GM12878 (cell line): ENCODE data around the gene SPEM2. TPM values are rescaled to one million over a fixed set of nuclear protein-coding genes. Genes with fewer than 3 reads are reported as not detected.
A peak's percentile ranks its signal among the peaks of the same experiment; 100 is the strongest.

Experiments
- ATAC-seq: fragments of 200-7000 bp; cut with Tn5 transposase; 3 replicates; pipeline ENCODE4 v1.9.1; 2020; ENCODE audit warnings: mild to moderate bottlenecking, moderate library complexity
- BruUV-seq: library from RNA; stranded (reverse); fragments of 400-500 nt; replicated peaks from 2 replicates; lab custom pipeline; 2021; lab: Mats Ljungman, UMichigan
- CTCF ChIA-PET: fragments of 300-600 bp; sonication (Branson Sonifier 250); formaldehyde crosslinking; extraction: SDS; loops from one replicate; lab custom pipeline; 2021; ENCODE audit warnings: inconsistent platforms; lab: Yijun Ruan, JAX
- POLR2A ChIA-PET: fragments of 350-600 bp; formaldehyde crosslinking; extraction: SDS; loops from one replicate; lab custom pipeline; 2021; ENCODE audit warnings: inconsistent platforms; lab: Charles Lee
- RAD21 ChIA-PET: fragments of 300-600 bp; sonication (Branson Sonifier 250); formaldehyde crosslinking; loops from one replicate; lab custom pipeline; 2023; ENCODE audit warnings: antibody characterized with exemption; ENCODE audit not compliant: unreplicated experiment; lab: Charles Lee
- SMC1A ChIA-PET: fragments of 300-600 bp; sonication (Branson Sonifier 250); formaldehyde crosslinking; loops from one replicate; lab custom pipeline; 2023; ENCODE audit not compliant: unreplicated experiment, uncharacterized antibody; lab: Charles Lee
- DNase-seq: peaks from one replicate; pipeline ENCODE4 v3.0.0-alpha.2; 2011; ENCODE audit warnings: low read depth, low spot score
- FAIRE-seq: peaks from 3 replicates; lab custom pipeline; 2011; peaks lifted over from hg19 to GRCh38; lab: Jason Lieb, UNC
- H2AFZ ChIP-seq: 2 replicates; pipeline ENCODE4 v1.6.0; 2011; ENCODE audit warnings: low read depth, low read length, control low read depth; ENCODE audit not compliant: control insufficient read depth
- H3K27ac ChIP-seq: 2 replicates; pipeline ENCODE4 v1.5.1; 2011; ENCODE audit warnings: control low read depth; ENCODE audit not compliant: control insufficient read depth, insufficient read depth
- H3K27me3 ChIP-seq, 2 experiments: replicated peaks in 1 of 2; 2 replicates each; pipeline versions ENCODE4 v1.6.0 to v1.6.1; 2011; ENCODE audit warnings: low read length in 1 of 2; ENCODE audit not compliant: control insufficient read depth in 2 of 2, insufficient read depth in 2 of 2
- H3K36me3 ChIP-seq, 2 experiments: 2 replicates each; pipeline ENCODE4 v1.5.1; 2011; ENCODE audit warnings: low read length in 1 of 2; ENCODE audit not compliant: control insufficient read depth in 2 of 2, insufficient read depth in 2 of 2
- H3K4me1 ChIP-seq: 2 replicates; pipeline ENCODE4 v1.6.1; 2011; ENCODE audit warnings: mild to moderate bottlenecking, low read length, moderate library complexity, mixed read lengths; ENCODE audit not compliant: control insufficient read depth, insufficient read depth
- H3K4me2 ChIP-seq: 2 replicates; pipeline ENCODE4 v1.6.0; 2011; ENCODE audit warnings: control low read depth; ENCODE audit not compliant: control insufficient read depth, insufficient read depth
- H3K4me3 ChIP-seq: fragments of 200-600 bp; sonication (generic); 2 replicates; pipeline ENCODE4 v1.5.1; 2016
- H3K79me2 ChIP-seq: 2 replicates; pipeline ENCODE4 v1.6.0; 2011; ENCODE audit warnings: low read length; ENCODE audit not compliant: control insufficient read depth, insufficient read depth
- H3K9ac ChIP-seq: 2 replicates; pipeline ENCODE4 v1.8.0; 2011; ENCODE audit warnings: low read length, control low read depth, mixed read lengths; ENCODE audit not compliant: control insufficient read depth, insufficient read depth
- H3K9me3 ChIP-seq: replicated peaks from 3 replicates; pipeline ENCODE4 v1.5.1; 2011; ENCODE audit warnings: mild to moderate bottlenecking, low read length; ENCODE audit not compliant: control insufficient read depth, insufficient read depth
- H4K20me1 ChIP-seq: 2 replicates; pipeline ENCODE4 v1.6.0; 2011; ENCODE audit not compliant: control insufficient read depth, insufficient read depth
- CHD4 ChIP-seq: fragments of 200-600 bp; sonication (generic); IDR thresholded peaks from 2 replicates; pipeline ENCODE4 v1.6.1; 2016; ENCODE audit warnings: mild to moderate bottlenecking
- EED ChIP-seq: sonication (generic); IDR thresholded peaks from 2 replicates; pipeline ENCODE4 v1.6.1; 2016; ENCODE audit warnings: antibody characterized with exemption, low read depth
- GABPA ChIP-seq: IDR thresholded peaks from 2 replicates; pipeline ENCODE4 v1.6.1; 2014; ENCODE audit warnings: antibody characterized with exemption, low read depth, mild to moderate bottlenecking, inconsistent platforms
- HDAC2 ChIP-seq: fragments of 200-600 bp; sonication (generic); IDR thresholded peaks from 2 replicates; pipeline ENCODE4 v1.6.1; 2017
- HDAC6 ChIP-seq: fragments of 200-600 bp; sonication (generic); IDR thresholded peaks from one replicate; pipeline ENCODE4 v1.8.0; 2017; ENCODE audit warnings: antibody characterized with exemption; ENCODE audit not compliant: unreplicated experiment
- JUNB ChIP-seq: IDR thresholded peaks from 2 replicates; pipeline ENCODE4 v1.6.1; 2016; ENCODE audit warnings: antibody characterized with exemption, mild to moderate bottlenecking
- MEF2A ChIP-seq: IDR thresholded peaks from 2 replicates; pipeline ENCODE4 v1.6.1; 2011; ENCODE audit warnings: low read depth, mild to moderate bottlenecking, low read length, moderate library complexity; ENCODE audit not compliant: insufficient read depth
- MTA2 ChIP-seq: fragments of 450-650 bp; IDR thresholded peaks from 2 replicates; pipeline ENCODE4 v1.6.1; 2016; ENCODE audit warnings: low read depth, mild to moderate bottlenecking, moderate library complexity
- MYB ChIP-seq: fragments of 150-350 bp; IDR thresholded peaks from 2 replicates; pipeline ENCODE4 v1.6.1; 2014; ENCODE audit warnings: mild to moderate bottlenecking, low read depth, low read length, borderline replicate concordance
- NFIC ChIP-seq: IDR thresholded peaks from 2 replicates; pipeline ENCODE4 v1.6.1; 2012; ENCODE audit warnings: low read depth, mild to moderate bottlenecking, inconsistent platforms, low read length, moderate library complexity
- PML ChIP-seq: IDR thresholded peaks from 2 replicates; pipeline ENCODE4 v1.6.1; 2012; ENCODE audit warnings: low read length, inconsistent platforms
- POLR2AphosphoS5 ChIP-seq: IDR thresholded peaks from 2 replicates; pipeline ENCODE4 v1.6.1; 2011; ENCODE audit warnings: mild to moderate bottlenecking, low read length, inconsistent platforms
- RAD21 ChIP-seq: IDR thresholded peaks from 2 replicates; pipeline ENCODE4 v1.6.1; 2011; ENCODE audit warnings: mild to moderate bottlenecking, low read depth, low read length, moderate library complexity; ENCODE audit not compliant: insufficient read depth
- RB1 ChIP-seq: fragments of 450-650 bp; formaldehyde crosslinking; IDR thresholded peaks from 2 replicates; pipeline ENCODE4 v1.6.1; 2017; ENCODE audit warnings: mild to moderate bottlenecking, borderline replicate concordance
- RELA ChIP-seq: fragments of 450-650 bp; IDR thresholded peaks from 2 replicates; pipeline ENCODE4 v1.8.0; 2014; ENCODE audit warnings: borderline replicate concordance; ENCODE audit not compliant: partially characterized antibody
- SMARCA5 ChIP-seq: fragments of 450-650 bp; IDR thresholded peaks from 2 replicates; pipeline ENCODE4 v1.6.1; 2017; ENCODE audit warnings: mild to moderate bottlenecking
- TBL1XR1 ChIP-seq: IDR thresholded peaks from 2 replicates; pipeline ENCODE4 v1.6.1; 2012; ENCODE audit warnings: low read depth, low read length, improper control_type of control experiment
- ZNF274 ChIP-seq: IDR thresholded peaks from one replicate; pipeline ENCODE4 v1.8.0; 2011; ENCODE audit not compliant: insufficient read length, insufficient read depth
- WGBS: methylation state at CpG from one replicate; pipeline ENCODE4 v1.1.6; 2016; ENCODE audit warnings: low lambda C conversion rate; ENCODE audit not compliant: insufficient replicate concordance, insufficient coverage; ENCODE audit errors: missing lambda C conversion rate; 5-methylcytosine and 5-hydroxymethylcytosine counted together
- in situ Hi-C: fragments of 300-500 bp; cut with MboI; formaldehyde crosslinking; loops from 9 replicates; pipeline ENCODE4 v1.14.3; 2018; ENCODE audit warnings: mixed read lengths
- intact Hi-C: fragments of 100-400 bp; cut with micrococcal nuclease; formaldehyde crosslinking; loops from one replicate; pipeline ENCODE4 v1.14.2; 2022; ENCODE audit not compliant: unreplicated experiment
- polyA plus RNA-seq, 11 experiments: library from polyadenylated mRNA; depleted of rRNA in 4 of 11; unstranded in 6 of 11; stranded (reverse) in 5 of 11; fragments of >200 nt; fragmentation: Nextera tagmentation in 4 of 11; fragmentation: Illumina TruSeq in 1 of 11; extraction: Ambion mirVana in 4 of 11; extraction: Trizol in 1 of 11; gene quantifications; 1 replicate in 1 of 11; 2 replicates in 10 of 11; pipeline versions ENCODE4 v1.2.1 to v1.2.3, GENCODE V29; 2011 to 2016; ENCODE audit warnings: inconsistent platforms in 2 of 11, missing spikeins in 2 of 11, low read depth in 1 of 11
- total RNA-seq, 4 experiments: library from RNA; depleted of rRNA in 3 of 4; stranded (reverse); fragments of >200 nt in 3 of 4; fragmentation: Illumina TruSeq in 1 of 4; extraction: Trizol in 1 of 4; gene quantifications; 2 replicates each; pipeline versions ENCODE4 v1.2.1 to v1.2.3, GENCODE V29; 2013 to 2021
- TF ChIP-seq, protein P1 (sequence below): fragments of 450-650 bp; IDR thresholded peaks from 2 replicates; pipeline ENCODE4 v1.6.1; 2018; ENCODE audit warnings: borderline replicate concordance, mild to moderate bottlenecking; ENCODE audit not compliant: partially characterized antibody
- TF ChIP-seq, protein P2 (sequence below): IDR thresholded peaks from 2 replicates; pipeline ENCODE4 v1.6.1; 2012; ENCODE audit warnings: low read depth, low read length, improper control_type of control experiment

The SPEM2 gene
- total and polyA plus RNA-seq, 10 of the 15 experiments (the other 5 are each of a cell fraction or from before 2014, with no cell fraction given), result not detected

DNA sequence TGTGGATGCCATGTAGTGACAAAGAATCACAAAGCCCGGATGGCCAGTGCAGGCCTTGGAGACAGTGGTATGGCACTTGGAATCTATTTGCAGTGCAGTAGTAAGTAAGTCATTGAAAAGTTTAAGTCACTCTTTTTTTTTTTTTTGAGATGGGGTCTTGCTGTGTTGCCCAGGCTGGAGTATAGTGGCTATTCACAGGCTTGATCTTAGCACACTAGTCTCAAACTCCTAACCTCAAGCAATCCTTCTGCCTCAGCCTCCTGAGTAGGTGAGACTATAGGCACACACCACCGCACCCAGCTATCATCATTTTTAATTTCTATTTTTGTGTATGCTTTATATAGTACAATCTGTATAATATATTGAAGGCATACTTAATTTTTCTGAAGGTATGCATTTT, 26.8 kb upstream of the SPEM2 start (continued):
- TF ChIP-seq, protein P1, sequence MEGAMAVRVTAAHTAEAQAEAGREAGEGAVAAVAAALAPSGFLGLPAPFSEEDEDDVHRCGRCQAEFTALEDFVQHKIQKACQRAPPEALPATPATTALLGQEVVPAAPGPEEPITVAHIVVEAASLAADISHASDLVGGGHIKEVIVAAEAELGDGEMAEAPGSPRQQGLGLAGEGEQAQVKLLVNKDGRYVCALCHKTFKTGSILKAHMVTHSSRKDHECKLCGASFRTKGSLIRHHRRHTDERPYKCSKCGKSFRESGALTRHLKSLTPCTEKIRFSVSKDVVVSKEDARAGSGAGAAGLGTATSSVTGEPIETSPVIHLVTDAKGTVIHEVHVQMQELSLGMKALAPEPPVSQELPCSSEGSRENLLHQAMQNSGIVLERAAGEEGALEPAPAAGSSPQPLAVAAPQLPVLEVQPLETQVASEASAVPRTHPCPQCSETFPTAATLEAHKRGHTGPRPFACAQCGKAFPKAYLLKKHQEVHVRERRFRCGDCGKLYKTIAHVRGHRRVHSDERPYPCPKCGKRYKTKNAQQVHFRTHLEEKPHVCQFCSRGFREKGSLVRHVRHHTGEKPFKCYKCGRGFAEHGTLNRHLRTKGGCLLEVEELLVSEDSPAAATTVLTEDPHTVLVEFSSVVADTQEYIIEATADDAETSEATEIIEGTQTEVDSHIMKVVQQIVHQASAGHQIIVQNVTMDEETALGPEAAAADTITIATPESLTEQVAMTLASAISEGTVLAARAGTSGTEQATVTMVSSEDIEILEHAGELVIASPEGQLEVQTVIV, result no peak
- no peak for TF ChIP-seq MYB
- TF ChIP-seq NFIC, result no peak
- no peak for TF ChIP-seq MEF2A
- no peak for TF ChIP-seq ZNF274
- TF ChIP-seq TBL1XR1, result no peak
- TF ChIP-seq POLR2AphosphoS5, result no peak
- no peak for TF ChIP-seq RELA

DNA sequence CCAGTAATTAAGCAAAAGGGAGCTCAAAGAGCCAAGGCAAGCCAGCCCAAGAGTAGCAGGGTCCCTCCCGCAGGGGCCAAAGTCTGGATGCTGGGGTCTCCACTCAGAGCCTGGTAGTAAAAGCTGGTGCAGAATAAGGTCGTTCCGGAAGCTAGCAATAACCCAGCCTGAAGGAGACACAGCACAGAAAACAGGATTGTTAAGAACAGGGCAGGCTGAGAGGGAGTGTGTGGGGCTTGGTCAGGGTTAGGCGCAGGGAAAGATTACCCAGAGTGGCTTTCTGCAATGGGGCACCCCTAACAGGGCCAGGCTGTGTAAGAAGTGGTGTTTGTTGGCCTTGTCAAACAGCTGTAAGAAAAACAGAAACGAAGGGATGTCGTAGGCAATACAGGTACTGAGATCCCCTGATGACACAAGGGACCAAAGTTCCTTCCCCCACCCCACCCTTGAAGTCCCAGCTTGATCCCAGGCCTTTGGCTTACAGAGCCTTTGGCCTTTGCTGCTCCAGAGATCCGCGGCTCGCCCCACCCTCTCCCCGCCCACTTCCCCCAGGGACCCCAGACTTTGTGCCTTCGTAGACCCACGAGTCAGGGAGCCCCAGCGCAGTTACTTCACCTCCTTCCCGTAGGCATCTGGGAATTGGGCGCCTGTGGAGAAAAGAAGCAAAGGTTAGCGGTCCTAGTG, 22.2 kb upstream of the SPEM2 start:
- ATAC-seq (peak; percentile 4; the same call in 2 of the 3 replicates), FAIRE-seq (no peak)
- intact Hi-C loops, result loop anchor here (5.0 kb wide), 1 partner anchor 34 kb away; the partner anchor contains the start of genes FGF11 and TMEM102
- no peak for TF ChIP-seq PML
- TF ChIP-seq, protein P2, sequence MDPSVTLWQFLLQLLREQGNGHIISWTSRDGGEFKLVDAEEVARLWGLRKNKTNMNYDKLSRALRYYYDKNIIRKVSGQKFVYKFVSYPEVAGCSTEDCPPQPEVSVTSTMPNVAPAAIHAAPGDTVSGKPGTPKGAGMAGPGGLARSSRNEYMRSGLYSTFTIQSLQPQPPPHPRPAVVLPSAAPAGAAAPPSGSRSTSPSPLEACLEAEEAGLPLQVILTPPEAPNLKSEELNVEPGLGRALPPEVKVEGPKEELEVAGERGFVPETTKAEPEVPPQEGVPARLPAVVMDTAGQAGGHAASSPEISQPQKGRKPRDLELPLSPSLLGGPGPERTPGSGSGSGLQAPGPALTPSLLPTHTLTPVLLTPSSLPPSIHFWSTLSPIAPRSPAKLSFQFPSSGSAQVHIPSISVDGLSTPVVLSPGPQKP, result no peak
- TF ChIP-seq RAD21, result no peak
- no peak for TF ChIP-seq GABPA
- TF ChIP-seq SMARCA5, result no peak
- TF ChIP-seq CHD4, result no peak
- TF ChIP-seq RB1, result no peak
- TF ChIP-seq HDAC2, result no peak
- no peak for TF ChIP-seq EED
- TF ChIP-seq HDAC6, result no peak
- no peak for TF ChIP-seq JUNB
- no peak for TF ChIP-seq MTA2

More for the DNA sequence above, 22.2 kb upstream of the SPEM2 start:
- peak overlapping the region; percentile 87 for H3K9ac ChIP-seq
- H4K20me1 ChIP-seq, result no peaks in the 10 kb centered on the region
- peak overlapping the region; percentile 50 for H3K27ac ChIP-seq
- H2AFZ ChIP-seq, result peak overlapping the region; percentile 86
- peaks cover 2% of the 10 kb centered on the region for H3K79me2 ChIP-seq
- H3K36me3 ChIP-seq, result no peaks in the 10 kb centered on the region
- WGBS, result 15% methylated on average over 10 of the region's 16 CpGs
- TSS peak; percentile 91 for BruUV-seq
- H3K4me1 ChIP-seq, result peaks cover 3% of the 10 kb centered on the region; the same call in 1 of the 2 replicates
- POLR2A ChIA-PET, result interaction anchor here (0.5 to 2.7 kb wide), 15 partner anchors 8 to 284 kb away, joined by 3 to 23 read pairs (median 6); partner anchors contain the start of genes ACAP1, CD68, FGF11 and NEURL4
- H3K27me3 ChIP-seq, result peaks cover 0 to 6% of the 10 kb centered on the region in 2 experiments; a peak in 2 of 4 replicates
- in situ Hi-C loops, result no loop called here
- DNase-seq, result no peak
- peak overlapping the region; percentile 70 for H3K4me2 ChIP-seq
- H3K4me3 ChIP-seq, result peak overlapping the region; percentile 85
- H3K9me3 ChIP-seq, result no peaks in the 10 kb centered on the region
- CTCF ChIA-PET, result interaction anchor here (0.8 to 2.1 kb wide), 4 partner anchors 32 to 157 kb away, joined by 3 to 8 read pairs (median 4); partner anchors contain the start of genes ACAP1 and TMEM102
- RAD21 ChIA-PET, result interaction anchor here (0.8 to 2.2 kb wide), 8 partner anchors 9 to 284 kb away, joined by 3 to 13 read pairs (median 5); partner anchors contain the start of genes ACADVL, PLSCR3, SAT2 and TMEM102
- SMC1A ChIA-PET, result interaction anchor here (1.2 to 2.2 kb wide), 5 partner anchors 31 to 83 kb away, joined by 3 to 8 read pairs (median 4); partner anchors contain the start of gene TMEM102
